A549 (cell line): ENCODE measurements around the gene FBLN1.

Source experiments
- BHLHE40 ChIP-seq: IDR thresholded peaks from 2 replicates; pipeline ENCODE4 v1.6.1; 2012; ENCODE audit warnings: low read depth, low read length, inconsistent platforms
- CEBPB ChIP-seq, 2 experiments: fragments of >200 bp in 1 of 2; sonication (Bioruptor Twin) in 1 of 2; formaldehyde crosslinking in 1 of 2; IDR thresholded peaks; 2 replicates each; pipeline ENCODE4 v1.6.1; 2012 to 2016
- EP300 ChIP-seq, 2 experiments: fragments of >200 bp; sonication (Bioruptor Twin); formaldehyde crosslinking; IDR thresholded peaks; 2 replicates in 1 of 2; 3 replicates in 1 of 2; pipeline ENCODE4 v1.6.1; 2016 to 2017
- ESRRA ChIP-seq: fragments of 150-350 bp; IDR thresholded peaks from 2 replicates; pipeline ENCODE4 v1.6.1; 2014; ENCODE audit warnings: mild to moderate bottlenecking, low read length, borderline replicate concordance
- JUN ChIP-seq, 2 experiments: fragments of >200 bp; sonication (Bioruptor Twin); formaldehyde crosslinking; IDR thresholded peaks; 2 replicates in 1 of 2; 3 replicates in 1 of 2; pipeline ENCODE4 v1.6.1; 2016 to 2017
- JUNB ChIP-seq: fragments of >200 bp; sonication (Bioruptor Twin); formaldehyde crosslinking; IDR thresholded peaks from 2 replicates; pipeline ENCODE4 v1.6.1; 2016
- KDM1A ChIP-seq: fragments of 200-600 bp; sonication (generic); IDR thresholded peaks from 2 replicates; pipeline ENCODE4 v1.6.1; 2016; ENCODE audit warnings: low read depth, mild to moderate bottlenecking
- POLR2A ChIP-seq: IDR thresholded peaks from 2 replicates; pipeline ENCODE4 v1.6.1; 2012; ENCODE audit warnings: mild to moderate bottlenecking, low read length
- RAD21 ChIP-seq, 2 experiments: fragments of >200 bp in 1 of 2; sonication (Bioruptor Twin) in 1 of 2; formaldehyde crosslinking in 1 of 2; IDR thresholded peaks in 1 of 2; conservative IDR thresholded peaks in 1 of 2; 2 replicates in 1 of 2; 3 replicates in 1 of 2; pipeline ENCODE4 v1.6.1; 2012 to 2018; ENCODE audit warnings: inconsistent platforms in 1 of 2
- ZNF302 ChIP-seq: fragments of 250-450 bp; sonication (Bioruptor Pico); IDR thresholded peaks from 2 replicates; pipeline ENCODE4 v1.9.0; 2021; ENCODE audit warnings: inconsistent platforms, mild to moderate bottlenecking, moderate library complexity
- TF ChIP-seq, protein P1 (sequence below): fragments of >200 bp; sonication (Bioruptor Twin); formaldehyde crosslinking; IDR thresholded peaks from 3 replicates; pipeline ENCODE4 v1.5.1; 2016
- TF ChIP-seq, protein P2 (sequence below): IDR thresholded peaks from 2 replicates; pipeline ENCODE4 v1.6.1; 2012
- TF ChIP-seq, protein P3 (sequence below): IDR thresholded peaks from 2 replicates; pipeline ENCODE4 v1.6.1; 2012
- TF ChIP-seq, protein P4 (sequence below): fragments of 200-600 bp; sonication (generic); IDR thresholded peaks from 2 replicates; pipeline ENCODE4 v1.6.1; 2016; ENCODE audit warnings: antibody characterized with exemption, mild to moderate bottlenecking, moderate library complexity

DNA sequence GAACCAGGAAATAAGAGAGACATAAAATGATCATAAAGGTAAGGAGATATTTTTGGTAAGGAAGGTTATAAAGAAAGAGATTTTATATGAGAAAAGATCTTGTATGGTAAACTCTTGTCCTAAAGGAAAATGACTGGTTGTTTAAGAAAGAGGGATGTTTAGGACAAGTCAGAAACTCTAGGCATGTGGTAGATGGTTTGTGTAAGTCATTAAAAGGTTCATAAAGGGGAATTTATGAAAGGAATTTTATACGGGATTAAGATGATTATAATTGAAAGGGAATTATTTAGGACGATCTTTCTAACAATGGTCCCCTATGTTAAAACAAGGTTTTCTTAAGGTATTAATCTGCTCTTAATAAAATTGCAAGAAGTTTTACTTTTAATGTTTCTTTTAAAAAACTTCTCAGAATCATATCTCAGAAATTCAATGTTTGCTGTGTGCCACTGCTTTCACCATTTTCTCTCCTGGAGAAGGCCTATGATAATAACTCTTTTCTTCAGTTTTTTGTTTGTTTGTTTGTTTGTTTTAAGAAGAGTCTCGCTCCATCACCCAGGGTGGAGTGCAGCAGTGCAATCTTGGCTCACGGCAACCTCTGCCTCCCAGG, 13.8 kb upstream of the FBLN1 start:
- TF ChIP-seq POLR2A (no peak), JUN (IDR thresholded peaks at IDR 0.05) (no peak), EP300 (IDR thresholded peaks at IDR 0.05) (no peak), KDM1A (no peak), ESRRA (no peak), CEBPB (IDR thresholded peaks at IDR 0.05) (no peak), BHLHE40 (no peak), JUNB (no peak), RAD21 (conservative IDR thresholded peaks at IDR 0.05 in 1 of 2, IDR thresholded peaks at IDR 0.05 in 1 of 2) (no peak), ZNF302 (CRISPR knock-in tag) (no peak)
- TF ChIP-seq, protein P1, sequence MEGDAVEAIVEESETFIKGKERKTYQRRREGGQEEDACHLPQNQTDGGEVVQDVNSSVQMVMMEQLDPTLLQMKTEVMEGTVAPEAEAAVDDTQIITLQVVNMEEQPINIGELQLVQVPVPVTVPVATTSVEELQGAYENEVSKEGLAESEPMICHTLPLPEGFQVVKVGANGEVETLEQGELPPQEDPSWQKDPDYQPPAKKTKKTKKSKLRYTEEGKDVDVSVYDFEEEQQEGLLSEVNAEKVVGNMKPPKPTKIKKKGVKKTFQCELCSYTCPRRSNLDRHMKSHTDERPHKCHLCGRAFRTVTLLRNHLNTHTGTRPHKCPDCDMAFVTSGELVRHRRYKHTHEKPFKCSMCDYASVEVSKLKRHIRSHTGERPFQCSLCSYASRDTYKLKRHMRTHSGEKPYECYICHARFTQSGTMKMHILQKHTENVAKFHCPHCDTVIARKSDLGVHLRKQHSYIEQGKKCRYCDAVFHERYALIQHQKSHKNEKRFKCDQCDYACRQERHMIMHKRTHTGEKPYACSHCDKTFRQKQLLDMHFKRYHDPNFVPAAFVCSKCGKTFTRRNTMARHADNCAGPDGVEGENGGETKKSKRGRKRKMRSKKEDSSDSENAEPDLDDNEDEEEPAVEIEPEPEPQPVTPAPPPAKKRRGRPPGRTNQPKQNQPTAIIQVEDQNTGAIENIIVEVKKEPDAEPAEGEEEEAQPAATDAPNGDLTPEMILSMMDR, result no peak
- TF ChIP-seq, protein P2, sequence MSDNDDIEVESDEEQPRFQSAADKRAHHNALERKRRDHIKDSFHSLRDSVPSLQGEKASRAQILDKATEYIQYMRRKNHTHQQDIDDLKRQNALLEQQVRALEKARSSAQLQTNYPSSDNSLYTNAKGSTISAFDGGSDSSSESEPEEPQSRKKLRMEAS, result no peak
- TF ChIP-seq, protein P3, sequence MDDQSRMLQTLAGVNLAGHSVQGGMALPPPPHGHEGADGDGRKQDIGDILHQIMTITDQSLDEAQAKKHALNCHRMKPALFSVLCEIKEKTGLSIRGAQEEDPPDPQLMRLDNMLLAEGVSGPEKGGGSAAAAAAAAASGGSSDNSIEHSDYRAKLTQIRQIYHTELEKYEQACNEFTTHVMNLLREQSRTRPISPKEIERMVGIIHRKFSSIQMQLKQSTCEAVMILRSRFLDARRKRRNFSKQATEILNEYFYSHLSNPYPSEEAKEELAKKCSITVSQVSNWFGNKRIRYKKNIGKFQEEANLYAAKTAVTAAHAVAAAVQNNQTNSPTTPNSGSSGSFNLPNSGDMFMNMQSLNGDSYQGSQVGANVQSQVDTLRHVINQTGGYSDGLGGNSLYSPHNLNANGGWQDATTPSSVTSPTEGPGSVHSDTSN, result no peak
- TF ChIP-seq, protein P4, sequence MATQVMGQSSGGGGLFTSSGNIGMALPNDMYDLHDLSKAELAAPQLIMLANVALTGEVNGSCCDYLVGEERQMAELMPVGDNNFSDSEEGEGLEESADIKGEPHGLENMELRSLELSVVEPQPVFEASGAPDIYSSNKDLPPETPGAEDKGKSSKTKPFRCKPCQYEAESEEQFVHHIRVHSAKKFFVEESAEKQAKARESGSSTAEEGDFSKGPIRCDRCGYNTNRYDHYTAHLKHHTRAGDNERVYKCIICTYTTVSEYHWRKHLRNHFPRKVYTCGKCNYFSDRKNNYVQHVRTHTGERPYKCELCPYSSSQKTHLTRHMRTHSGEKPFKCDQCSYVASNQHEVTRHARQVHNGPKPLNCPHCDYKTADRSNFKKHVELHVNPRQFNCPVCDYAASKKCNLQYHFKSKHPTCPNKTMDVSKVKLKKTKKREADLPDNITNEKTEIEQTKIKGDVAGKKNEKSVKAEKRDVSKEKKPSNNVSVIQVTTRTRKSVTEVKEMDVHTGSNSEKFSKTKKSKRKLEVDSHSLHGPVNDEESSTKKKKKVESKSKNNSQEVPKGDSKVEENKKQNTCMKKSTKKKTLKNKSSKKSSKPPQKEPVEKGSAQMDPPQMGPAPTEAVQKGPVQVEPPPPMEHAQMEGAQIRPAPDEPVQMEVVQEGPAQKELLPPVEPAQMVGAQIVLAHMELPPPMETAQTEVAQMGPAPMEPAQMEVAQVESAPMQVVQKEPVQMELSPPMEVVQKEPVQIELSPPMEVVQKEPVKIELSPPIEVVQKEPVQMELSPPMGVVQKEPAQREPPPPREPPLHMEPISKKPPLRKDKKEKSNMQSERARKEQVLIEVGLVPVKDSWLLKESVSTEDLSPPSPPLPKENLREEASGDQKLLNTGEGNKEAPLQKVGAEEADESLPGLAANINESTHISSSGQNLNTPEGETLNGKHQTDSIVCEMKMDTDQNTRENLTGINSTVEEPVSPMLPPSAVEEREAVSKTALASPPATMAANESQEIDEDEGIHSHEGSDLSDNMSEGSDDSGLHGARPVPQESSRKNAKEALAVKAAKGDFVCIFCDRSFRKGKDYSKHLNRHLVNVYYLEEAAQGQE, result no peak
